ENCODE data around the gene STON2. TPM values are rescaled to one million over a fixed set of nuclear protein-coding genes. Genes with fewer than 3 reads are reported as not detected.

Gene STON2
- total and polyA plus RNA-seq, 2 of the 13 experiments (the other 11 are each of a cell fraction or from before 2014, with no cell fraction given), result 2.1 to 11.0 TPM

GRCh38 chr14:81252278-81252677 lies 147.8 kb downstream of the STON2 start:
- POLR2A ChIA-PET, result no interaction called here
- H3K4me1 ChIP-seq (ENCODE audit: insufficient read depth, low read length), result no peaks in the 10 kb centered on the region
- intact Hi-C loops (cut with micrococcal nuclease; ENCODE audit: unreplicated experiment), result no loop called here

More at GRCh38 chr14:81252278-81252677, 147.8 kb downstream of the STON2 start:
- peak; percentile 51; the same call in 1 of the 3 replicates for ATAC-seq
- Histone ChIP-seq H3K36me3 (replicated peaks in 1 of 2; ENCODE audit: control insufficient read depth in 1 of 2, insufficient read depth in 2 of 2, low read length in 2 of 2) (no peaks in the 10 kb centered on the region), H3K9me3 (ENCODE audit: low read length) (no peaks in the 10 kb centered on the region), H3K4me2 (ENCODE audit: low read depth, low read length) (no peak overlapping the region), H3K9ac (ENCODE audit: insufficient read depth, low read depth, low read length) (no peak overlapping the region), H2AFZ (ENCODE audit: low read length) (no peak overlapping the region), H4K20me1 (ENCODE audit: insufficient read depth, low read length) (no peaks in the 10 kb centered on the region), H3K27ac (ENCODE audit: extremely low read length, insufficient read depth, low read length) (no peak overlapping the region), H3K4me3 (replicated peaks in 1 of 3; ENCODE audit: insufficient read depth in 1 of 3, low read depth in 2 of 3, low read length in 3 of 3) (no peak overlapping the region), H3K79me2 (ENCODE audit: insufficient read depth, low read length) (no peaks in the 10 kb centered on the region), H3K27me3 (ENCODE audit: control insufficient read depth in 1 of 2, insufficient read depth in 2 of 2, low read length in 2 of 2) (no peaks in the 10 kb centered on the region)
- in situ Hi-C loops (cut with HindIII; ENCODE audit: extremely low pct_ligation_motif_present, low pct_unique_long_range_greater_than_20kb), result no loop called here
- DNase-seq (ENCODE audit: low spot score), result no peak
- 0 out of 2 replicates have a peak, but pooled peaks have one; percentile 19 for TF ChIP-seq ZNF644 (CRISPR knock-in tag; IDR thresholded peaks at IDR 0.05; ENCODE audit: low read depth)
- TF ChIP-seq, protein P1, sequence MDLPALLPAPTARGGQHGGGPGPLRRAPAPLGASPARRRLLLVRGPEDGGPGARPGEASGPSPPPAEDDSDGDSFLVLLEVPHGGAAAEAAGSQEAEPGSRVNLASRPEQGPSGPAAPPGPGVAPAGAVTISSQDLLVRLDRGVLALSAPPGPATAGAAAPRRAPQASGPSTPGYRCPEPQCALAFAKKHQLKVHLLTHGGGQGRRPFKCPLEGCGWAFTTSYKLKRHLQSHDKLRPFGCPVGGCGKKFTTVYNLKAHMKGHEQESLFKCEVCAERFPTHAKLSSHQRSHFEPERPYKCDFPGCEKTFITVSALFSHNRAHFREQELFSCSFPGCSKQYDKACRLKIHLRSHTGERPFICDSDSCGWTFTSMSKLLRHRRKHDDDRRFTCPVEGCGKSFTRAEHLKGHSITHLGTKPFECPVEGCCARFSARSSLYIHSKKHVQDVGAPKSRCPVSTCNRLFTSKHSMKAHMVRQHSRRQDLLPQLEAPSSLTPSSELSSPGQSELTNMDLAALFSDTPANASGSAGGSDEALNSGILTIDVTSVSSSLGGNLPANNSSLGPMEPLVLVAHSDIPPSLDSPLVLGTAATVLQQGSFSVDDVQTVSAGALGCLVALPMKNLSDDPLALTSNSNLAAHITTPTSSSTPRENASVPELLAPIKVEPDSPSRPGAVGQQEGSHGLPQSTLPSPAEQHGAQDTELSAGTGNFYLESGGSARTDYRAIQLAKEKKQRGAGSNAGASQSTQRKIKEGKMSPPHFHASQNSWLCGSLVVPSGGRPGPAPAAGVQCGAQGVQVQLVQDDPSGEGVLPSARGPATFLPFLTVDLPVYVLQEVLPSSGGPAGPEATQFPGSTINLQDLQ (CRISPR knock-in tag; IDR thresholded peaks at IDR 0.05), result no peak
- TF ChIP-seq CTCF (CRISPR knock-in tag; IDR thresholded peaks at IDR 0.05), result 0 out of 2 replicates have a peak, but pooled peaks have one; percentile 7
- CTCF ChIA-PET (ENCODE audit: low intra/inter-chr PET ratio, low total read pairs), result interaction anchor here (1.2 kb wide), 1 partner anchor 212 kb away, joined by 4 read pairs; no protein-coding TSS in a partner anchor
- WGBS (ENCODE audit: low lambda C conversion rate), result 86% methylated on average over 1 of the region's 1 CpG
- no TSS peak for BruUV-seq (replicated peaks)
- no peak for FAIRE-seq
